Myocyte (in vitro differentiated cells): ENCODE measurements around the gene BRDT. TPM values are rescaled to one million over a fixed set of nuclear protein-coding genes. Genes with fewer than 3 reads are reported as not detected.

Experiments
- DNase-seq: peaks from one replicate; pipeline ENCODE4 v3.0.0-alpha.2; 2012; ENCODE audit warnings: low read depth
- polyA plus RNA-seq: library from polyadenylated mRNA; unstranded; fragments of >200 nt; gene quantifications from one replicate; pipeline ENCODE4 v1.2.1, GENCODE V29; 2012; ENCODE audit warnings: missing spikeins
- total RNA-seq: library from RNA; depleted of rRNA; stranded (reverse); fragments of >200 nt; gene quantifications from 2 replicates; pipeline ENCODE4 v1.2.3, GENCODE V29; 2014

The BRDT gene
- not detected in 2 replicates for total RNA-seq
- not detected for polyA plus RNA-seq

GRCh38 chr1:91949356-91949699 is at the start of gene BRDT:
BRDT (plus strand) TSS chr1:91949401; CDS start chr1:91962755, 13,354 bp downstream.
- DNase-seq, result no peak

- DNase-seq, result peak; percentile 46
Measured at GRCh38 chr1:91900562-91900961, 48.6 kb upstream of the BRDT start.

- DNase-seq, result no peak
Measured at GRCh38 chr1:91901231-91901630, 48.0 kb upstream of the BRDT start.

- no peak for DNase-seq
Measured at GRCh38 chr1:91912266-91912665, 36.9 kb upstream of the BRDT start.

- DNase-seq, result no peak
Measured at GRCh38 chr1:91913018-91913417, 36.2 kb upstream of the BRDT start.

- DNase-seq, result no peak
Measured at GRCh38 chr1:91916046-91916445, 33.2 kb upstream of the BRDT start.

- no peak for DNase-seq
Measured at GRCh38 chr1:91916811-91917460, 32.3 kb upstream of the BRDT start.

GRCh38 chr1:91919962-91920361 is 29.2 kb upstream of the BRDT start:
- no peak for DNase-seq

GRCh38 chr1:91924146-91924545 is 25.1 kb upstream of the BRDT start:
- peak; percentile 69 for DNase-seq

GRCh38 chr1:91925644-91926435 is 23.4 kb upstream of the BRDT start:
- no peak for DNase-seq

GRCh38 chr1:91928026-91928425 is 21.2 kb upstream of the BRDT start:
- no peak for DNase-seq

GRCh38 chr1:91929250-91929649 is 20.0 kb upstream of the BRDT start:
- peak; percentile 39 for DNase-seq

GRCh38 chr1:91937613-91938012 is 11.6 kb upstream of the BRDT start:
- DNase-seq, result no peak

- DNase-seq, result no peak
Measured at GRCh38 chr1:91940496-91940895, 8.7 kb upstream of the BRDT start.

GRCh38 chr1:91944087-91944486 is 5.1 kb upstream of the BRDT start:
- no peak for DNase-seq

GRCh38 chr1:91948097-91948496 is 1.1 kb upstream of the BRDT start:
- DNase-seq, result no peak

GRCh38 chr1:91948501-91949355 is 473 bp upstream of the BRDT start:
- no peak for DNase-seq

- DNase-seq, result no peak
Measured at GRCh38 chr1:91952187-91952586, 3.0 kb downstream of the BRDT start.

- DNase-seq, result no peak
Measured at GRCh38 chr1:91958926-91959325, 9.7 kb downstream of the BRDT start.

GRCh38 chr1:91968334-91968733 is 19.1 kb downstream of the BRDT start:
- DNase-seq, result no peak

GRCh38 chr1:91979383-91979782 is 30.2 kb downstream of the BRDT start:
- no peak for DNase-seq

- DNase-seq, result no peak
Measured at GRCh38 chr1:91980663-91981062, 31.5 kb downstream of the BRDT start.
